Parathyroid adenoma (tissue), 2 donors: ENCODE data around the gene KCNA4.

Source experiments
- H2AFZ ChIP-seq: fragments of 300-600 bp; sonication (generic); one replicate; pipeline ENCODE4 v1.7.0; 2017; ENCODE audit warnings: antibody characterized with exemption, mild to moderate bottlenecking
- H3K27ac ChIP-seq: fragments of 300-600 bp; sonication (generic); one replicate; pipeline ENCODE4 v1.7.0; 2017
- H3K27me3 ChIP-seq: fragments of 300-600 bp; sonication (generic); one replicate; pipeline ENCODE4 v1.7.0; 2017; ENCODE audit warnings: low read length; ENCODE audit not compliant: control insufficient read depth, insufficient read depth
- H3K36me3 ChIP-seq: fragments of 300-600 bp; sonication (generic); one replicate; pipeline ENCODE4 v1.7.0; 2017; ENCODE audit warnings: low read length; ENCODE audit not compliant: control insufficient read depth, insufficient read depth
- H3K4me1 ChIP-seq: fragments of 300-600 bp; sonication (generic); one replicate; pipeline ENCODE4 v1.7.0; 2017; ENCODE audit warnings: control low read depth
- H3K4me2 ChIP-seq: fragments of 300-600 bp; sonication (generic); one replicate; pipeline ENCODE4 v1.7.0; 2017; ENCODE audit warnings: low read length
- H3K4me3 ChIP-seq: fragments of 300-600 bp; sonication (generic); one replicate; pipeline ENCODE4 v1.7.0; 2017; ENCODE audit warnings: low read depth, low read length
- H3K79me2 ChIP-seq: fragments of 300-600 bp; sonication (generic); one replicate; pipeline ENCODE4 v1.7.0; 2017; ENCODE audit warnings: control low read depth
- H3K9ac ChIP-seq: fragments of 300-600 bp; sonication (generic); one replicate; pipeline ENCODE4 v1.7.0; 2017; ENCODE audit warnings: mild to moderate bottlenecking
- H3K9me3 ChIP-seq: fragments of 300-600 bp; sonication (generic); one replicate; pipeline ENCODE4 v1.7.0; 2017; ENCODE audit warnings: low read length; ENCODE audit not compliant: control insufficient read depth
- CTCF ChIP-seq: fragments of 300-600 bp; sonication (generic); IDR thresholded peaks from one replicate; pipeline ENCODE4 v1.7.0; 2017; ENCODE audit warnings: antibody characterized with exemption, mild to moderate bottlenecking
- donor health status: primary hyperparathyroidism.

Gene KCNA4

DNA sequence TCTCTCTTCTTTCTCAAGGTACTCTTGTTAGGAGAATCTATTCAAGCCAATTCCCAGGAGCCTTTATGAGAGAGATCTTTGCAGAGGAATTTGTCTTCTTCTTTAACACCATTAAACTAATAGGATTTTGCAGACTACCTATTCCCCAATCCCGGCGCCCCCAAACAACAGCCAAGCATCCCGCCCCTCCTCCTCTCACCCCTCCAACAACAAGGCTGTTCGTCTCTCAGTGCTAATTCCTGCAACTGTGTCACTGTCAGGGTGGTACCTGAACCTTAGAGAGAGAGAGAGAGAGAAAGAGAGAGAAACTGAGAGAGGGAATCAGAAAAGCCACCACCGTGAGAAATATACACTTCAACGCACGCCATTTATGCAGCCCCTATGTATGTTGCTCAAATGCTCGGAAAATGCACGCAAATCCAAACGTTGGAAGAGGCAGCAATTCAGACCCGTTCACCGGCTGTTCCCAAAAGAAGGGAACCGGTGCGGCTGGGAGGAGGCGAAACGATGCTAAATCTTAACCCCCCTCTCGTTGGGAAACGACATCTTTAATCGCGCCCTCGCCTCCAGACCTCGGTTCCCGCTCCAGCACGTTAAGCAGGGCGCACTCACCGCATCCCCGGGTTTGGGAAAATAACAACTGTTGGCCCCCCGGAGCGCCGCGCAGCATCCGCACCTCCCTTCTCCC, 961 bp downstream of the KCNA4 start:
- no peaks in the 10 kb centered on the region for H3K27me3 ChIP-seq
- no peak overlapping the region for H3K4me3 ChIP-seq
- no peak overlapping the region for H3K9ac ChIP-seq
- H3K36me3 ChIP-seq, result no peaks in the 10 kb centered on the region
- no peak overlapping the region for H3K4me2 ChIP-seq
- H2AFZ ChIP-seq, result no peak overlapping the region
- no peaks in the 10 kb centered on the region for H3K9me3 ChIP-seq
- no peak for TF ChIP-seq CTCF
- no peaks in the 10 kb centered on the region for H3K4me1 ChIP-seq
- H3K27ac ChIP-seq, result no peak overlapping the region
- H3K79me2 ChIP-seq, result no peaks in the 10 kb centered on the region

GRCh38 chr11:30012346-30012745, 4.5 kb downstream of the KCNA4 start:
- Histone ChIP-seq H3K27me3 (no peaks in the 10 kb centered on the region), H2AFZ (no peak overlapping the region), H3K9me3 (no peaks in the 10 kb centered on the region), H3K4me1 (no peaks in the 10 kb centered on the region), H3K9ac (no peak overlapping the region), H3K79me2 (no peaks in the 10 kb centered on the region), H3K36me3 (no peaks in the 10 kb centered on the region), H3K4me2 (no peak overlapping the region), H3K4me3 (no peak overlapping the region), H3K27ac (no peak overlapping the region)
- TF ChIP-seq CTCF, result no peak

- H3K79me2 ChIP-seq, result no peaks in the 10 kb centered on the region
- H3K4me2 ChIP-seq, result no peak overlapping the region
- no peak overlapping the region for H3K9ac ChIP-seq
- H3K4me1 ChIP-seq, result no peaks in the 10 kb centered on the region
- H3K27me3 ChIP-seq, result no peaks in the 10 kb centered on the region
- H3K36me3 ChIP-seq, result no peaks in the 10 kb centered on the region
- H3K9me3 ChIP-seq, result no peaks in the 10 kb centered on the region
- H2AFZ ChIP-seq, result no peak overlapping the region
- TF ChIP-seq CTCF, result no peak
- no peak overlapping the region for H3K4me3 ChIP-seq
- H3K27ac ChIP-seq, result no peak overlapping the region
These were observed 7.8 kb downstream of the KCNA4 start for GRCh38 chr11:30009060-30009459.

GRCh38 chr11:30006876-30007275, 10.0 kb downstream of the KCNA4 start:
- no peak for TF ChIP-seq CTCF
- H3K36me3 ChIP-seq, result no peaks in the 10 kb centered on the region
- no peak overlapping the region for H3K4me3 ChIP-seq
- H3K79me2 ChIP-seq, result no peaks in the 10 kb centered on the region
- H3K4me1 ChIP-seq, result no peaks in the 10 kb centered on the region
- H3K9ac ChIP-seq, result no peak overlapping the region
- no peak overlapping the region for H3K4me2 ChIP-seq
- H3K27ac ChIP-seq, result no peak overlapping the region
- no peak overlapping the region for H2AFZ ChIP-seq
- no peaks in the 10 kb centered on the region for H3K27me3 ChIP-seq
- no peaks in the 10 kb centered on the region for H3K9me3 ChIP-seq

- H3K9me3 ChIP-seq, result no peaks in the 10 kb centered on the region
- TF ChIP-seq CTCF, result no peak
- no peaks in the 10 kb centered on the region for H3K36me3 ChIP-seq
- no peak overlapping the region for H2AFZ ChIP-seq
- H3K27ac ChIP-seq, result no peak overlapping the region
- H3K9ac ChIP-seq, result no peak overlapping the region
- no peak overlapping the region for H3K4me2 ChIP-seq
- H3K27me3 ChIP-seq, result no peaks in the 10 kb centered on the region
- H3K4me1 ChIP-seq, result no peaks in the 10 kb centered on the region
- H3K79me2 ChIP-seq, result no peaks in the 10 kb centered on the region
- no peak overlapping the region for H3K4me3 ChIP-seq
These were observed 14.6 kb downstream of the KCNA4 start for GRCh38 chr11:30002157-30002785.
